Suprapubic skin (tissue), 3 donors: Measurements from ENCODE around the gene KCTD21.

Experiments
- CTCF ChIP-seq, 2 donors: fragments of 200-600 bp in 1 of 2; fragments of 450-650 bp in 1 of 2; sonication (generic) in 1 of 2; IDR thresholded peaks; one replicate each; pipeline ENCODE4 v1.5.1; 2016 to 2019; ENCODE audit warnings: antibody characterized with exemption in 2 of 2, mild to moderate bottlenecking in 1 of 2, moderate library complexity in 1 of 2
- POLR2AphosphoS5 ChIP-seq, 3 donors: sonication (generic); formaldehyde crosslinking; IDR thresholded peaks; one replicate each; pipeline ENCODE4 v1.6.1; 2017; ENCODE audit warnings: antibody characterized with exemption in 3 of 3

GRCh38 chr11:78223320-78223954 is 35.0 kb upstream of the KCTD21 start:
- TF ChIP-seq CTCF (IDR thresholded peaks at IDR 0.05) (no peak), POLR2AphosphoS5 (IDR thresholded peaks at IDR 0.05) (no peak)
